ENCODE results near the gene CTIF. TPM values are rescaled to one million over a fixed set of nuclear protein-coding genes. Genes with fewer than 3 reads are reported as not detected.

CTIF gene
- total RNA-seq, 1 donor from 2014 or later: 51.5 TPM

GRCh38 chr18:48550101-48550729 lies 11.4 kb downstream of the CTIF start:
- Mint-ChIP-seq H3K4me3 (ENCODE audit: unreplicated experiment) (no peak overlapping the region), H3K27me3 (ENCODE audit: unreplicated experiment) (peaks cover 11% of the 10 kb centered on the region), H3K36me3 (ENCODE audit: low read depth, unreplicated experiment) (peaks cover 11% of the 10 kb centered on the region), H3K4me1 (ENCODE audit: unreplicated experiment) (peaks cover 48% of the 10 kb centered on the region), H3K27ac (ENCODE audit: unreplicated experiment) (no peak overlapping the region), H3K9me3 (ENCODE audit: unreplicated experiment) (no peaks in the 10 kb centered on the region)
- no peak for DNase-seq (ENCODE audit: low spot score)
- no peak for TF ChIP-seq CTCF (IDR thresholded peaks at IDR 0.05; ENCODE audit: unreplicated experiment)

- no peak overlapping the region for H3K27ac Mint-ChIP-seq (ENCODE audit: unreplicated experiment)
- no peak for TF ChIP-seq CTCF (IDR thresholded peaks at IDR 0.05; ENCODE audit: unreplicated experiment)
- H3K4me3 Mint-ChIP-seq (ENCODE audit: unreplicated experiment): no peak overlapping the region
- DNase-seq (ENCODE audit: low spot score): no peak
- H3K9me3 Mint-ChIP-seq (ENCODE audit: unreplicated experiment): no peaks in the 10 kb centered on the region
- H3K4me1 Mint-ChIP-seq (ENCODE audit: unreplicated experiment): peaks cover 39% of the 10 kb centered on the region
- peaks cover 13% of the 10 kb centered on the region for H3K36me3 Mint-ChIP-seq (ENCODE audit: low read depth, unreplicated experiment)
- H3K27me3 Mint-ChIP-seq (ENCODE audit: unreplicated experiment): peaks cover 11% of the 10 kb centered on the region
Measured at GRCh38 chr18:48551100-48551499, 12.3 kb downstream of the CTIF start.

- no peaks in the 10 kb centered on the region for H3K9me3 Mint-ChIP-seq (ENCODE audit: unreplicated experiment)
- H3K4me3 Mint-ChIP-seq (ENCODE audit: unreplicated experiment): no peak overlapping the region
- H3K27ac Mint-ChIP-seq (ENCODE audit: unreplicated experiment): no peak overlapping the region
- no peak for DNase-seq (ENCODE audit: low spot score)
- no peak for TF ChIP-seq CTCF (IDR thresholded peaks at IDR 0.05; ENCODE audit: unreplicated experiment)
- peaks cover 3% of the 10 kb centered on the region for H3K27me3 Mint-ChIP-seq (ENCODE audit: unreplicated experiment)
- H3K36me3 Mint-ChIP-seq (ENCODE audit: low read depth, unreplicated experiment): peaks cover 13% of the 10 kb centered on the region
- peaks cover 29% of the 10 kb centered on the region for H3K4me1 Mint-ChIP-seq (ENCODE audit: unreplicated experiment)
Measured at GRCh38 chr18:48552130-48552529, 13.3 kb downstream of the CTIF start.

- peaks cover 3% of the 10 kb centered on the region for H3K27me3 Mint-ChIP-seq (ENCODE audit: unreplicated experiment)
- no peak for DNase-seq (ENCODE audit: low spot score)
- no peak for TF ChIP-seq CTCF (IDR thresholded peaks at IDR 0.05; ENCODE audit: unreplicated experiment)
- H3K4me3 Mint-ChIP-seq (ENCODE audit: unreplicated experiment): no peak overlapping the region
- no peak overlapping the region for H3K27ac Mint-ChIP-seq (ENCODE audit: unreplicated experiment)
- peaks cover 19% of the 10 kb centered on the region for H3K4me1 Mint-ChIP-seq (ENCODE audit: unreplicated experiment)
- peaks cover 17% of the 10 kb centered on the region for H3K36me3 Mint-ChIP-seq (ENCODE audit: low read depth, unreplicated experiment)
- H3K9me3 Mint-ChIP-seq (ENCODE audit: unreplicated experiment): no peaks in the 10 kb centered on the region
Measured at GRCh38 chr18:48553236-48553635, 14.4 kb downstream of the CTIF start.

GRCh38 chr18:48554610-48555400 lies 16.0 kb downstream of the CTIF start:
- peaks cover 17% of the 10 kb centered on the region for H3K36me3 Mint-ChIP-seq (ENCODE audit: low read depth, unreplicated experiment)
- H3K9me3 Mint-ChIP-seq (ENCODE audit: unreplicated experiment): no peaks in the 10 kb centered on the region
- no peak for TF ChIP-seq CTCF (IDR thresholded peaks at IDR 0.05; ENCODE audit: unreplicated experiment)
- peaks cover 3% of the 10 kb centered on the region for H3K27me3 Mint-ChIP-seq (ENCODE audit: unreplicated experiment)
- peaks cover 4% of the 10 kb centered on the region for H3K4me1 Mint-ChIP-seq (ENCODE audit: unreplicated experiment)
- H3K27ac Mint-ChIP-seq (ENCODE audit: unreplicated experiment): no peak overlapping the region
- no peak for DNase-seq (ENCODE audit: low spot score)
- H3K4me3 Mint-ChIP-seq (ENCODE audit: unreplicated experiment): no peak overlapping the region
